Measurements from ENCODE around the gene CR1L.

DNA sequence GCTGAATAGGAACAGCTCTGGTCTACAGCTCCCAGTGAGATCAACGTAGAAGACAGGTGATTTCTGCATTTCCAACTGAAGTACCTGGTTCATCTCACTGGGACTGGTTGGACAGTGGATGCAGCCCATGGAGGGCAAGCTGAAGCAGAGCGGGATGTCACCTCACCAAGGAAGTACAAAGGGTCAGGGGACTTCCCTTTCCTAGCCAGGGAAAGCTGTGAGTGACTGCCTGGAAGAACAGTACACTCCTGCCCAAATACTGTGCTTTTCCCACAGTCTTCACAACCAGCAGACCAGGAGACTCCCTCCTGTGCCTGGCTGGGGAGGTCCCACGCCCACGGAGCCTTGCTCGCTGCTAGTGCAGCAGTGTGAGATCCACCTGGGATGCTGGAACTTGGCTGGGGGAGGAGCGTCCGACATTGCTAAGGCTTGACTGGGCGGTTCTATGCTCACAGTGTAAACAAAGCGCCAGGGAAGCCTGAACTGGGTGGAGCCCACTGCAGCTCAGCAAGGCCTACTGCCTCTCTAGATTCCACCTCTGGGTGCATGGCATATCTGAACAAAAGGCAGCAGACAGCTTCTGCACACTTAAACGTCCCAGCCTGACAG is 14.7 kb downstream of the CR1L start:
- TF ChIP-seq POLR2A (IDR thresholded peaks at IDR 0.05): no peak
- TF ChIP-seq, protein P1, sequence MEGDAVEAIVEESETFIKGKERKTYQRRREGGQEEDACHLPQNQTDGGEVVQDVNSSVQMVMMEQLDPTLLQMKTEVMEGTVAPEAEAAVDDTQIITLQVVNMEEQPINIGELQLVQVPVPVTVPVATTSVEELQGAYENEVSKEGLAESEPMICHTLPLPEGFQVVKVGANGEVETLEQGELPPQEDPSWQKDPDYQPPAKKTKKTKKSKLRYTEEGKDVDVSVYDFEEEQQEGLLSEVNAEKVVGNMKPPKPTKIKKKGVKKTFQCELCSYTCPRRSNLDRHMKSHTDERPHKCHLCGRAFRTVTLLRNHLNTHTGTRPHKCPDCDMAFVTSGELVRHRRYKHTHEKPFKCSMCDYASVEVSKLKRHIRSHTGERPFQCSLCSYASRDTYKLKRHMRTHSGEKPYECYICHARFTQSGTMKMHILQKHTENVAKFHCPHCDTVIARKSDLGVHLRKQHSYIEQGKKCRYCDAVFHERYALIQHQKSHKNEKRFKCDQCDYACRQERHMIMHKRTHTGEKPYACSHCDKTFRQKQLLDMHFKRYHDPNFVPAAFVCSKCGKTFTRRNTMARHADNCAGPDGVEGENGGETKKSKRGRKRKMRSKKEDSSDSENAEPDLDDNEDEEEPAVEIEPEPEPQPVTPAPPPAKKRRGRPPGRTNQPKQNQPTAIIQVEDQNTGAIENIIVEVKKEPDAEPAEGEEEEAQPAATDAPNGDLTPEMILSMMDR (IDR thresholded peaks at IDR 0.05): no peak
